GM21529 (cell line): ENCODE data around the gene CRIP2.
A peak's percentile ranks its signal among the peaks of the same experiment; 100 is the strongest.

ENCODE experiments used
- ATAC-seq: cut with Tn5 transposase; IDR thresholded peaks from one replicate; pipeline ENCODE4 v1.9.1; 2021; ENCODE audit not compliant: unreplicated experiment

Gene CRIP2

GRCh38 chr14:105442834-105443233, 31.8 kb upstream of the CRIP2 start:
- no peak for ATAC-seq

DNA sequence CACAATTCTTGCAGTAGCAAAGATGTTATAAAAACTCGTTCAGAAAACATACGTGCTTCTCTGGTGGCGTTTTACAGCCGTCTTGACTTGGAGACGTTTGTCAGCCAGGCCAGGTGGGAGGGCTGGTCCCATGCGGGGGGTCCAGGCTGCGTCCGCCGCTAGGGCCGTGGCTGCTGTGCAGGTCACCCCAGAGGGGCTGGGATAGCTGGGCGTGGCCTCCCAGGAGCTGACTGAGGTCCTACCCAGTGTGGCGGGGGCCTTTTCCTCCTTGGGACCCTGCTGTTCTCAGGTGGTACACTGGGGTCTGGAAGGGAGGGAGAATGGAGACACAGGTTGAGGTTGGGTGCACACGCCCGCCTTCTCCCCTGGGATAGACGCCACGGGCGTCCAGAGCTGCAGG, 29.8 kb upstream of the CRIP2 start:
- no peak for ATAC-seq

GRCh38 chr14:105445290-105445689, 29.3 kb upstream of the CRIP2 start:
- ATAC-seq: no peak

GRCh38 chr14:105445901-105446845, 28.4 kb upstream of the CRIP2 start:
- no peak for ATAC-seq

DNA sequence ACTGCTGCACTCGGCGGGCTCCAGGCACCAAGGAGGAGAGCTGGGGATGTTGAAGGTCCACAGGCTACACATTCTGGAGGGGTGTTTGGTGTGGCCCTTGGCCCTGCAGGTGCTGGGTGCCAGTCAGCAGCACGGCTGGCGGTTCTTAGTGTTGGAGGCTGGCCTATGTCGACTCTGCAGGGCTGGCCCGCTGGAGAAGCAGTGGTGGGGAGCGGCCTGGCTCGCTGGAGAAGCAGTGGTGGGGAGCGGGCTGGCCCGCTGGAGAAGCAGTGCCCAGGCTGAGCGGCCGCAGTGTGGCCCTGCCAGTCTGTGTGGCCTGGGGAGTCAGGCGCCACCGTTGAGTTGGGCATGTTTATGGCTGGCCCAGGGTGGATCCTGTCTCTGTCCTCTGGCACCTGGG, 27.6 kb upstream of the CRIP2 start:
- ATAC-seq: no peak

- ATAC-seq: no peak
These were observed 26.7 kb upstream of the CRIP2 start for GRCh38 chr14:105447651-105448640.

GRCh38 chr14:105448706-105449111, 25.9 kb upstream of the CRIP2 start:
- ATAC-seq: peak; percentile 58

GRCh38 chr14:105449276-105450122, 25.1 kb upstream of the CRIP2 start:
- ATAC-seq: no peak

DNA sequence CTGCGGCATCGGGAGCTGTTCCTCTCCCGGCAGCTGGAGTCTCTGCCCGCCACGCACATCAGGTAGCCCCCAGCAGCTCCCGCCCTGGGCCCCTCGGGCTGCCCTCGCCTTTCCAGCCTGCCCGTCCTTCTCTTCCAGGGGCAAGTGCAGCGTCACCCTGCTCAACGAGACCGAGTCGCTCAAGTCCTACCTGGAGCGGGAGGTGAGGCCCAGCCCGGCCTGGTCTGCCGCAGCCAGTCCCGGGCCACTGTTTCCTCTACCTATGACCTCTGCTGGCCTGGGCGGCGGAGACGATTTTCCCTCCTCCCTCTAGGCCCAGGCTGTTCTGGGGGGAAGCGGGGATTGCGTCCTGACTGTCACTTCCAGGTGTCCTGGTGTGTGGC, 24.5 kb upstream of the CRIP2 start:
- ATAC-seq: no peak

DNA sequence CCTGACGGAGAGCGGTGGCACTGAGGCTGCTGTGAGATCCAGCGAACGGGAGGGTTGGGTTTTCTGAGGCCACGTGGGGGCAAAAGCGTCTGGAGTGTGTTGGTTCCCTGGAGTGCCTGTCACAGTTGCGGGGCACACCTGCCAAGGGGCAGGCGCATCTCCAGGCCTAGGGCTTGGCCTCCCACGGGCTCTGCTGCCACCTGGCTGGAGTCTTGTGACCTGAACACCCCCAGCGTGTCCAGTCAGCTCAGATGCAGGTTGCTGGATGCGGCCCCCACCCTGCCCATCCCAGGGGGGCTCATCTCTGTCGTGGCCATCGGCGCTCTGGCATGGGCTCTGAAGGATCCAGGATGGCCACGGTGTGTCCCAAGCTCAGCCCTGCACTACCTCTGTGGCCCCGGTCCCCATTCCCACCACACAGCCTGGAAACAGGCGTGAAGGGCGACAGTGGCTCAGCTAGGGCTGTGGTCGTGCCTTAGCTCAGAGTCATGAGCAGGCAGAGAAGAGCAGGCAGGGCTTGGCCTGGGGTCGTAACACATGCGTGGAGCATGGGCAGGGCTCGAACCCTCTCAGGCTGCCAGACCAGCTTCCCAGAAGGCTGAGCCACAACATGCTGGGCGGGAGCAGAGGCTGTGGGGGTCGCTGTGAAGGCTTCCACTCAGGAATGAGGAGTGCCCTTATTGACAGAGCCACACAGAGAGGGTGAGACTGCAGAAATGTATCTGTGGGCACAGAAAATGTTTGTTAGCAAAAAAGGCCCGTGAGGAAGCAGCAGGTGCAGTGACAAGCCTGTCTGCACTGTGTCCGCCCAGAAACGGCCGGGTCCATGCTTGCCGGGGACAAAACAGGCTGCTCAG, 23.5 kb upstream of the CRIP2 start:
- no peak for ATAC-seq

DNA sequence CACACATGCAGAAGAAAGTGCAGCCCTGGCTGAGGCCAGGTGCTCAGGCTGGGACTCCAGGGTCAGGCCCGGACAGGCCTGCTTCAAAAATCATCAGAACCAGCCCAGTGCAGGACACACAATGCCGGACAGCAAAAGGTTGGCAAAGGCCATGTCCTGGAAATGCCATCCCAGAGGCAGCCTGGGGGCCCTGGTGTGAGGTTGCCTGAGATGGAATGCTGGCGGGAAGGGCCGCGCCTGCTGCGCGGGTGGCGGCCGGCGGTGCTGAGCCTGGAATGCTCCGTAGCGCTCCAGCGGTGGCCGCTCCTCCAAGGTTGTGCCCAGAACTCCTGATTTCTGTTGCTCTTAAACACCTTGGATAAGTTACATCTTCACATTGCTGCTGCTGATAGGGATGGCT, 21.7 kb upstream of the CRIP2 start:
- no peak for ATAC-seq

GRCh38 chr14:105453847-105454246, 20.8 kb upstream of the CRIP2 start:
- ATAC-seq: no peak

GRCh38 chr14:105455086-105455640, 19.5 kb upstream of the CRIP2 start:
- ATAC-seq: no peak

GRCh38 chr14:105455766-105456660, 18.6 kb upstream of the CRIP2 start:
- ATAC-seq: no peak

- ATAC-seq: no peak
These were observed 17.6 kb upstream of the CRIP2 start for GRCh38 chr14:105456736-105457617.

- ATAC-seq: no peak
These were observed 16.6 kb upstream of the CRIP2 start for GRCh38 chr14:105458010-105458409.

DNA sequence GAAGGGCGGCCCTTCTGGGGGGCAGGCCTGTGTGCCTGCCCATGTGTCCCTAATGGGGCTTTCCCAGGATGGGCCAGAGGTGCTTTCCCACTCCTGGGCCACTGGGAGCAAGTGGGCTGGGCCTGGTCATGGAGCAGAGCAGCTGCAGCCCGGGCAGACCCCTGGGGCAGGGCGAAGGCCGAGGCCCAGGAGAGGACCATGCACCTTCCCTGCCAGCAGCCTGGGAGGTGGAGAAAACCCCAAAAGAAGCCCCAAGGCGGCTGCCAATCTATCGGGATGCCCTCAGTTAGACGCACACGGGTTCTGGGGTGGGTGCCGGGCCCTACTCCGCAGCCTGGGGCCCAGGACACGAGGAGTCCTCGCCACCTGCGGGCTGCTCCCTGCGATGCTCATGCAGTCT, 16.1 kb upstream of the CRIP2 start:
- ATAC-seq: no peak

DNA sequence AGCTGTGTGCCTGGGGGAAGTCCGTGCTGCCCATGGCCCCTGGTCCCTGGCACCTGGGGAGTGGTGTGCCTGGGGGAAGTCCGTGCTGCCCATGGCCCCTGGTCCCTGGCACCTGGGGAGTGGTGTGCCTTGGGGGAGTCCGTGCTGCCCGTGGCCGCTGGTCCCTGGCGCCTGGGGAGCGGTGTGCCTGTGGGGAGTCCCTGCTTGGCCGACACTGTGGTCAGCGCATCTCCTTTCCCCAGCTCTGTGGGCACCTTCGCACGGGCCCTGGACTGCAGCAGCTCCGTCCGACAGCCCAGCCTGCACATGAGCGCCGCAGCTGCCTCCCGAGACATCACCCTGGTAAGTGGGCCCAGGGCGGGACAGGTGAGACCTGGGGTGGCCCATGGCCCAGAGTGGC, 14.5 kb upstream of the CRIP2 start:
- no peak for ATAC-seq
